ENCODE data around the gene AKAP6. TPM values are rescaled to one million over a fixed set of nuclear protein-coding genes. Genes with fewer than 3 reads are reported as not detected.

Gene AKAP6
- polyA plus RNA-seq, 12 donors = 20.1 to 83.2 (median 62.1) TPM; not detected in 1

GRCh38 chr14:32697704-32698103 is 368.6 kb downstream of the AKAP6 start:
- DNase-seq = no peak

GRCh38 chr14:32698831-32699230 is 369.7 kb downstream of the AKAP6 start:
- no peak for DNase-seq

- DNase-seq = no peak
These were observed 372.4 kb downstream of the AKAP6 start for GRCh38 chr14:32701475-32701874.

- DNase-seq = no peak
These were observed 373.0 kb downstream of the AKAP6 start for GRCh38 chr14:32702088-32702487.

GRCh38 chr14:32702562-32702961 is 373.5 kb downstream of the AKAP6 start:
- DNase-seq = peak; percentile 69

- DNase-seq = peak; percentile 91
These were observed 374.1 kb downstream of the AKAP6 start for GRCh38 chr14:32703183-32703621.

GRCh38 chr14:32706721-32707519 is 377.8 kb downstream of the AKAP6 start:
- DNase-seq = peak; percentile 44

- DNase-seq = peak; percentile 61
These were observed 378.8 kb downstream of the AKAP6 start for GRCh38 chr14:32707742-32708500.

- peak; percentile 96 for DNase-seq
These were observed 379.9 kb downstream of the AKAP6 start for GRCh38 chr14:32709027-32709426.

GRCh38 chr14:32710231-32710671 is 381.2 kb downstream of the AKAP6 start:
- DNase-seq = peak; percentile 79

- DNase-seq = peak; percentile 72
These were observed 381.9 kb downstream of the AKAP6 start for GRCh38 chr14:32710731-32711680.

- DNase-seq = no peak
These were observed 384.8 kb downstream of the AKAP6 start for GRCh38 chr14:32713856-32714255.

GRCh38 chr14:32719601-32720000 is 390.5 kb downstream of the AKAP6 start:
- peak; percentile 35 for DNase-seq

- no peak for DNase-seq
These were observed 391.8 kb downstream of the AKAP6 start for GRCh38 chr14:32720927-32721326.

GRCh38 chr14:32722631-32723183 is 393.6 kb downstream of the AKAP6 start:
- DNase-seq = no peak

- DNase-seq = peak; percentile 45
These were observed 395.9 kb downstream of the AKAP6 start for GRCh38 chr14:32724867-32725471.

- DNase-seq = no peak
These were observed 397.4 kb downstream of the AKAP6 start for GRCh38 chr14:32726516-32726915.

GRCh38 chr14:32727832-32728231 is 398.7 kb downstream of the AKAP6 start:
- DNase-seq = no peak

GRCh38 chr14:32728526-32728925 is 399.4 kb downstream of the AKAP6 start:
- no peak for DNase-seq

GRCh38 chr14:32728976-32729375 is 399.9 kb downstream of the AKAP6 start:
- no peak for DNase-seq

GRCh38 chr14:32731249-32731648 is 402.2 kb downstream of the AKAP6 start:
- no peak for DNase-seq

Data from muscle of arm (tissue), 12 donors.